Vagina (tissue), 2 donors: ENCODE measurements around the gene TEX22. TPM values are rescaled to one million over a fixed set of nuclear protein-coding genes. Genes with fewer than 3 reads are reported as not detected.
"Not testable (repeated sequence)": the region's sequence is repeated elsewhere in the genome, so short reads cannot be mapped to it uniquely, and the experiment has no call there.

Source experiments
- DNase-seq, 2 donors: peaks; one replicate each; pipeline ENCODE4 v3.0.0-alpha.2; 2017; ENCODE audit errors: extremely low spot score in 2 of 2
- H3K27ac ChIP-seq: fragments of 200-600 bp; sonication (generic); one replicate; pipeline ENCODE4 v1.5.1; 2019
- H3K27me3 ChIP-seq: fragments of 200-600 bp; sonication (generic); one replicate; pipeline ENCODE4 v1.5.1; 2019
- H3K36me3 ChIP-seq, 2 donors: fragments of 200-600 bp; sonication (generic); one replicate each; pipeline ENCODE4 v1.5.1; 2017 to 2019
- H3K4me1 ChIP-seq: fragments of 200-600 bp; sonication (generic); one replicate; pipeline ENCODE4 v1.5.1; 2019
- H3K4me3 ChIP-seq, 2 donors: fragments of 200-600 bp; sonication (generic); 1 replicate in 1 of 2; 2 replicates in 1 of 2; pipeline ENCODE4 v1.5.1; 2016 to 2019
- H3K9me3 ChIP-seq: fragments of 200-600 bp; sonication (generic); one replicate; pipeline ENCODE4 v1.5.1; 2019
- CTCF ChIP-seq, 3 experiments: fragments of 450-650 bp in 2 of 3; fragments of 200-600 bp in 1 of 3; sonication (generic) in 1 of 3; IDR thresholded peaks; one replicate each; pipeline ENCODE4 v1.5.1; 2017 to 2019; ENCODE audit warnings: antibody characterized with exemption in 3 of 3, mild to moderate bottlenecking in 2 of 3, moderate library complexity in 2 of 3
- POLR2A ChIP-seq, 2 donors: fragments of 450-650 bp; IDR thresholded peaks; one replicate each; pipeline ENCODE4 v1.6.1; 2017; ENCODE audit warnings: antibody characterized with exemption in 2 of 2, mild to moderate bottlenecking in 2 of 2, moderate library complexity in 2 of 2
- POLR2AphosphoS5 ChIP-seq, 2 donors: sonication (generic); formaldehyde crosslinking; IDR thresholded peaks; one replicate each; pipeline ENCODE4 v1.9.0; 2017; ENCODE audit warnings: antibody characterized with exemption in 2 of 2, mild to moderate bottlenecking in 2 of 2, low read depth in 1 of 2; ENCODE audit not compliant: insufficient read depth in 1 of 2
- intact Hi-C: fragments of 100-400 bp; cut with DNase I; formaldehyde crosslinking; loops from one replicate; pipeline ENCODE4 v1.15.1; 2023
- total RNA-seq: library from RNA; depleted of rRNA; stranded (reverse); fragments of >200 nt; gene quantifications from one replicate; pipeline ENCODE4 v1.2.3, GENCODE V29; 2016

The TEX22 gene
- total RNA-seq, 1 donor from 2014 or later, result not detected

DNA sequence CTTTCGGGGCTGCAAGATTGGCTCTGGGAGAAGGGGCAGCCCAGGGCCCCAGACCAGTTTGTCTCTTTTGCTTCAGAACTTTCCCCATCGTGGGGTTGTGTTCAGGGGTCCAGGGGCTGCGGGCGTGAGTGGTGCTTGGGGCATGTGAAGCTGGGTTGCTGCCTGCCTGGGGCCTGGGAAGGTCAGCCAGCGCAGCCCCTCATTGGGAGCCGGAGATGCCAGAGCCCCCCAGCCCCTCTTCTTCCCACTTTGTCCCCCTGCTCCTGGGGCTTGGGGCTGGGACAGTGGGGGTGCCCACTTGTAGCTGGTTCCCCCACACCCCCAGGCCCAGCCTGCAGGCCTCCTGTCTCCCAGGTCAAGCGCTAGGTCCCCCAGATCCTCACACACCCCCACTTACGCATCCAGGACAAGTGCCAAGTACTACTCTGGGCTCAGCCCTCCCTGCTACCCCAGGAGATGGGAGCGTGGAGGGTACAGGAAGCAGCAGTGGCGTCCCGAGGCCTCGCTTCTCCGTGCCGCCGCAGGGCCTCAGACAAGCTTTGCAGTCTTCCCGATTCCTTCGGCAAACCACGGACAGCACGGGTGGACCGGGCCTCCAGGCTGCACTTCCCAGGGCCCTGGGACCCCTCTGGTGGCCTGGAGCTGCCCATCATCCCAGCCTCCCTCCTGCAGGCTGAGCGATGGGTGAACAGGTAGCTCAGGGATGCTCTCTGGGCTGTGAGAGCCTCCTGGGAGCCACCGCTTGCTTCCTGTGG lies 42.3 kb upstream of the TEX22 start:
- no peak for TF ChIP-seq CTCF (IDR thresholded peaks at IDR 0.05)
- TF ChIP-seq POLR2A (IDR thresholded peaks at IDR 0.05), result no peak
- TF ChIP-seq POLR2AphosphoS5 (IDR thresholded peaks at IDR 0.05; ENCODE audit: insufficient read depth in 1 of 2, low read depth in 1 of 2), result no peak
- Histone ChIP-seq H3K36me3 (peaks cover 0 to 3% of the 10 kb centered on the region in 2 donors), H3K27ac (no peak overlapping the region), H3K27me3 (no peaks in the 10 kb centered on the region), H3K4me3 (no peak overlapping the region), H3K4me1 (no peaks in the 10 kb centered on the region), H3K9me3 (no peaks in the 10 kb centered on the region)
- DNase-seq, result no peak
- intact Hi-C loops, result no loop called here

DNA sequence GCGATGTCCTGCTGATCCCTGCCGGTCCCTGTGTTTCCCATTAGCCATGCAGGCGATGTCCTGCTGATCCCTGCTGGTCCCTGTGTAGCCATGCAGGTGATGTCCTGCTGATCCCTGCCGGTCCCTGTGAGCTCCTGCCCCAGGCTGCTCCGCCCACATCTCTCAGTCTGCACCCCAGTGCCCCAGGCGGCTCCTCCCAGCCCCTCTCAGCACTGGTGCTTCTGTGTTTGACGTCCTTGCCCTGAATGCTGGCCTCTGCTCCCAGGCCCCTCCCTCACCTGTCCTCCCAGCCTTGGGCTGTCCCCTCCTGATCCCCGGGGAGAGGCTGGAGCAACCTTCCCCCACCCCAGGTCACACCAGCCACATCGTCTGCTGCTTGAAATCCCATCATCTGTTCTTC lies 41.4 kb upstream of the TEX22 start:
- Histone ChIP-seq H3K9me3 (no peaks in the 10 kb centered on the region), H3K4me3 (no peak overlapping the region), H3K27ac (no peak overlapping the region), H3K4me1 (no peaks in the 10 kb centered on the region), H3K27me3 (no peaks in the 10 kb centered on the region), H3K36me3 (peaks cover 0 to 5% of the 10 kb centered on the region in 2 donors)
- no peak for DNase-seq
- no peak for TF ChIP-seq POLR2A (IDR thresholded peaks at IDR 0.05)
- intact Hi-C loops, result no loop called here

DNA sequence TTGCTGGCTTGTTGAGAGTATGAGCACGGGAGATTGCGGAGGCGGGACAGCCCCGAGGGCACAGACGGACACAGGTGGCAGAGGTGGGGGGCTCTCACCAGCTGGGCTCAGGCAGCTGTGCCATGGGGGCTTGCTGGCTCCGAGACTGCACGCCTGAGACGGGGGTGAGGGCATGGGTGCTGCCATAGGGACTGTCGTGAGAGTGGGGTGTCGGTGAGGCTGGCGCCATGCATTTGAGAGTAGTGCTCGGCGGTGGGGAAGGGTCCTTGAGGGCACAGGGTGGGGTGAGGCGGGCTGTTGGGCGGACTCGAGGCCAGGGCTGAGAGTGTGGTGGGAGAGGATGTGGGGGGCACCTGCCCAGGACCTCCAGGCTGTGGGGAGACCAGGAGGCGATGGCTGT lies 40.7 kb upstream of the TEX22 start:
- no peaks in the 10 kb centered on the region for H3K27me3 ChIP-seq
- H3K36me3 ChIP-seq, result peaks cover 0 to 5% of the 10 kb centered on the region in 2 donors
- TF ChIP-seq POLR2A (IDR thresholded peaks at IDR 0.05) (no peak), CTCF (IDR thresholded peaks at IDR 0.05) (no peak), POLR2AphosphoS5 (IDR thresholded peaks at IDR 0.05; ENCODE audit: insufficient read depth in 1 of 2, low read depth in 1 of 2) (no peak)
- H3K9me3 ChIP-seq, result no peaks in the 10 kb centered on the region
- H3K27ac ChIP-seq, result no peak overlapping the region
- H3K4me1 ChIP-seq, result no peaks in the 10 kb centered on the region
- DNase-seq, result no peak
- no peak overlapping the region for H3K4me3 ChIP-seq
- intact Hi-C loops, result no loop called here

DNA sequence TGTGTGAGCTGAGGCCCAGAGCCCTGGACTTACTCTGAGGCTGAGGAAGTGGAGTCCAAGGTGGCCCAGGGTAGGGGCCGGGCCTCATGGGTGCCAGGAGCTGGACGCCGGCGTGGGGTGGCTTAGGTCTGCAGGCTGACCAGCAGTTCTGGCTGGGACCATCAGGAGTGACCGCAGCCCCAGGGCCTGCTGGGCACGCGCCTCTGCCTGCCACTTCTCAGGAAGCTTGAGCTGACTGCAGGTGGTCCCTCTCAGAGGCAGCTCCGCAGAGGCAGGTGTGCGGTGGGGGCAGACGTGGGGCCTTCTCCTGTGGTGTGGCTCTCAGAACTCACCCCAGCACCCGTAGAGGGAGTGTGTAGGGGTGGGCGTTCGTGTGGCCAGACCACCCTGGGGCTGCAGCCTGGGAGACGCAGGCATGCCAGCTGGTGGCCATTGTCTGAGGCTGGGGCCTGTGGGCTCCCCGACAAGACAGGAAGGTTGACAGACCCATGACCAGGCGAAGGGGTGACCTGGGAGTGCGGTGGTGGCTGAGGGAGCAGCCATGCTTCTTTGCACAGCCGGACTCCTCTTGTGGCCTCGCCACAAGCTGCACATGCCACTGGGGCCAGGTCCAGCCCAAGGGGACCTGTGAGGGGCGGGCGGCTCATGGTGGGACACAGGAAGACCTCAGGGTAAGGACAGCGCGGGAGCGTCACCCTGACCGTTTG lies 40.0 kb upstream of the TEX22 start:
- Histone ChIP-seq H3K9me3 (no peaks in the 10 kb centered on the region), H3K27me3 (no peaks in the 10 kb centered on the region), H3K27ac (no peak overlapping the region), H3K4me1 (no peaks in the 10 kb centered on the region), H3K4me3 (no peak overlapping the region), H3K36me3 (peaks cover 0 to 5% of the 10 kb centered on the region in 2 donors)
- TF ChIP-seq CTCF (IDR thresholded peaks at IDR 0.05), result no peak
- TF ChIP-seq POLR2A (IDR thresholded peaks at IDR 0.05), result no peak
- TF ChIP-seq POLR2AphosphoS5 (IDR thresholded peaks at IDR 0.05; ENCODE audit: insufficient read depth in 1 of 2, low read depth in 1 of 2), result no peak
- intact Hi-C loops, result no loop called here
- no peak for DNase-seq

DNA sequence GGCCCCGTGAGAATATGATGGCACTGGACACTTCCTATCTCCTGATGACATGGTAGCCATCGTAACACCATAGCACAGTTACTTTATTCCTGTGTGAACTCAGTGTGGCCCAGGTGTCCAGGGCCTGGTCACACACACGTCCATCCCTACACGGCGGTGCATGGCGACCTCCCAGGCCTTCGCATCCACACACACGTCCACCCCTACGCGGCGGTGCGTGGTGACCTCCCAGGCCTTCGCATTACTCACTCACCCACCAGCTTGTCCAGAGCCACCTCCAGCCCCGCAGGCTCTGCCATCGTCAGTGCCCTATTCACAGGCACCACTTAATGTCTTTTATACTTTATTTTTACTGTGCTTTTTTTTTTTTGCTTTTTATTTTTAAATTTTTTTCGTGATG lies 39.4 kb upstream of the TEX22 start:
- TF ChIP-seq POLR2A (IDR thresholded peaks at IDR 0.05) (no peak), CTCF (IDR thresholded peaks at IDR 0.05) (no peak), POLR2AphosphoS5 (IDR thresholded peaks at IDR 0.05; ENCODE audit: insufficient read depth in 1 of 2, low read depth in 1 of 2) (no peak)
- Histone ChIP-seq H3K27me3 (no peaks in the 10 kb centered on the region), H3K9me3 (no peaks in the 10 kb centered on the region), H3K4me3 (no peak overlapping the region), H3K36me3 (peaks cover 0 to 5% of the 10 kb centered on the region in 2 donors), H3K4me1 (no peaks in the 10 kb centered on the region), H3K27ac (no peak overlapping the region)
- no peak for DNase-seq
- intact Hi-C loops, result no loop called here

DNA sequence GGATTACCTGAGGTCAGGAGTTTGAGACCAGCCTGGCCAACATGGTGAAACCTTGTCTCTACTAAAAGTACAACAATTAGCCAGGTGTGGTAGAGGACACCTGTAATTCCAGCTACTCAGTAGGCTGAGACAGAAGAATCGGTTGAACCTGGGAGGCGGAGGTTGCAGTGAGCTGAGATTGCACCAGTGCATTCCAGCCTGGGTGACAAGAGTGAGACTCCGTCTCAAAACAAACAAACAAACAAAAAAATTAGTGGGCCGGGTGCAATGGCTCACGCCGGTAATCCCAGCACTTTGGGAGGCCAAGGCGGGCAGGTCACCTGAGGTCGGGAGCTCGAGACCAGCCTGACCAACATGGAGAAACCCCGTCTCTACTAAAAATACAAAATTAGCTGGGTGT lies 36.9 kb upstream of the TEX22 start:
- H3K9me3 ChIP-seq, H3K4me1 ChIP-seq, H3K27ac ChIP-seq, DNase-seq, H3K27me3 ChIP-seq, intact Hi-C loops, H3K36me3 ChIP-seq, H3K4me3 ChIP-seq: not testable (repeated sequence)
